NCI-H146 treated with DMSO at 0.1 percent for 48 hours (cell line): ENCODE measurements around the gene TSR1.

Experiments used
- DNase-seq: peaks from one replicate; lab custom pipeline; 2025; ENCODE audit not compliant: unreplicated experiment; lab: John Stamatoyannopoulos, UW

TSR1 gene

GRCh38 chr17:2289878-2290478 is 46.3 kb downstream of the TSR1 start:
- no peak for DNase-seq

- DNase-seq = no peak
Measured at GRCh38 chr17:2283302-2283701, 53.0 kb downstream of the TSR1 start.

GRCh38 chr17:2282297-2282873 is 53.9 kb downstream of the TSR1 start:
- peak; percentile 34 for DNase-seq

- DNase-seq = no peak
Measured at GRCh38 chr17:2279707-2280106, 56.5 kb downstream of the TSR1 start.

- no peak for DNase-seq
Measured at GRCh38 chr17:2277429-2278170, 58.7 kb downstream of the TSR1 start.

- DNase-seq = no peak
Measured at GRCh38 chr17:2275722-2276121, 60.5 kb downstream of the TSR1 start.

GRCh38 chr17:2274414-2274813 is 61.8 kb downstream of the TSR1 start:
- no peak for DNase-seq
